GM19099 (cell line): Measurements from ENCODE around the gene PDE3A.

Experiments used
- POLR2A ChIP-seq: IDR thresholded peaks from 3 replicates; pipeline ENCODE4 v1.6.1; 2011; ENCODE audit warnings: low read depth; ENCODE audit not compliant: insufficient read length; ENCODE audit errors: extremely low read depth

Gene PDE3A

DNA sequence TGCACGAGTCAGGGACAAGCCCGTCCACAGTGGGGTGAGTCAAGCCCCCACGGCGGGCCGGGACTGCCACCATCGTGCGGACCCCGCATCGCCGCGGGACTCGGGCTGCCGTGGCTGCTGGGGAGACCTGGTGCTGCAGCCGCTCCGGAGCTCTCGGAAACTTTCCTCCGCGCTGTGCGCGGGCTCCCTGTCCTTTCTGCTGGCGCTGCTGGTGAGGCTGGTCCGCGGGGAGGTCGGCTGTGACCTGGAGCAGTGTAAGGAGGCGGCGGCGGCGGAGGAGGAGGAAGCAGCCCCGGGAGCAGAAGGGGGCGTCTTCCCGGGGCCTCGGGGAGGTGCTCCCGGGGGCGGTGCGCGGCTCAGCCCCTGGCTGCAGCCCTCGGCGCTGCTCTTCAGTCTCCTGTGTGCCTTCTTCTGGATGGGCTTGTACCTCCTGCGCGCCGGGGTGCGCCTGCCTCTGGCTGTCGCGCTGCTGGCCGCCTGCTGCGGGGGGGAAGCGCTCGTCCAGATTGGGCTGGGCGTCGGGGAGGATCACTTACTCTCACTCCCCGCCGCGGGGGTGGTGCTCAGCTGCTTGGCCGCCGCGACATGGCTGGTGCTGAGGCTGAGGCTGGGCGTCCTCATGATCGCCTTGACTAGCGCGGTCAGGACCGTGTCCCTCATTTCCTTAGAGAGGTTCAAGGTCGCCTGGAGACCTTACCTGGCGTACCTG is 1.1 kb downstream of the PDE3A start:
- TF ChIP-seq POLR2A = no peak

DNA sequence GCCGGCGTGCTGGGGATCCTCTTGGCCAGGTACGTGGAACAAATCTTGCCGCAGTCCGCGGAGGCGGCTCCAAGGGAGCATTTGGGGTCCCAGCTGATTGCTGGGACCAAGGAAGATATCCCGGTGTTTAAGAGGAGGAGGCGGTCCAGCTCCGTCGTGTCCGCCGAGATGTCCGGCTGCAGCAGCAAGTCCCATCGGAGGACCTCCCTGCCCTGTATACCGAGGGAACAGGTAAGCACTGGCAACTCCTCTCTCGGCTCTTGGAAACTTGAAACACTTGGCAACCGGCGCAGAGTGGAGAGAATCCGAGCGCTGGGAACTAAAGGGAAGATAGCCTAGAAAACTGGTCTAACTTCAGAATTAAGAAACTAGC is 1.7 kb downstream of the PDE3A start:
- TF ChIP-seq POLR2A = no peak

DNA sequence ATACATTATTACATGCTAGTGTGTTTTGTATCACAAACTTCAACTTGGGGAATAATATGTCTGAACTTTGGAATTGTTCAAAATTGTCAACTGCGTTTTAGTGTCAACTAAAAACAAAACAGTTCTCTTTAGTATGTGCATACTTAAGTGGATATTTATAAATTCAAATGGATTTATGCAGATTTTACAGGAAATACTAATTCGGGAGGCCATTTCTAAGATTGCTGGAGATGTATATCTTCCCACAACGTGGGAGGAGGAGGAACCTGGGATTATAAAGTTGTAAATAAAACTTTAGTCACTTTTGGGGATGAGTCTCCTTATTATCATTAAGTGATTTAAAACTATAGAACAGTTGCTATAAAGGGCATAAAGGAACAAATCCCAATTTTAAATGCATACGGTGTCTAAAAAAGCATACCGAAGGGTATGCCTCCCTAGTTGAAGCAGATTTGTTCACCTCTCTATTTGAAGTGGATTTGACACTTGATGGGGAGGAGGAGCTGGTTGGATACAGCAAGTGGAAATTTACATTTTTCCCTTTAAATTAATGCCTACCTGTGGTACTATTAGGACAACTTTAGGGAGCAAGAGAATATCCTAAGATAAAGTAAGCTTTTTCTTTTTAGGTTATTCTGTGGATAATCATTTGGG is 2.7 kb downstream of the PDE3A start:
- no peak for TF ChIP-seq POLR2A

DNA sequence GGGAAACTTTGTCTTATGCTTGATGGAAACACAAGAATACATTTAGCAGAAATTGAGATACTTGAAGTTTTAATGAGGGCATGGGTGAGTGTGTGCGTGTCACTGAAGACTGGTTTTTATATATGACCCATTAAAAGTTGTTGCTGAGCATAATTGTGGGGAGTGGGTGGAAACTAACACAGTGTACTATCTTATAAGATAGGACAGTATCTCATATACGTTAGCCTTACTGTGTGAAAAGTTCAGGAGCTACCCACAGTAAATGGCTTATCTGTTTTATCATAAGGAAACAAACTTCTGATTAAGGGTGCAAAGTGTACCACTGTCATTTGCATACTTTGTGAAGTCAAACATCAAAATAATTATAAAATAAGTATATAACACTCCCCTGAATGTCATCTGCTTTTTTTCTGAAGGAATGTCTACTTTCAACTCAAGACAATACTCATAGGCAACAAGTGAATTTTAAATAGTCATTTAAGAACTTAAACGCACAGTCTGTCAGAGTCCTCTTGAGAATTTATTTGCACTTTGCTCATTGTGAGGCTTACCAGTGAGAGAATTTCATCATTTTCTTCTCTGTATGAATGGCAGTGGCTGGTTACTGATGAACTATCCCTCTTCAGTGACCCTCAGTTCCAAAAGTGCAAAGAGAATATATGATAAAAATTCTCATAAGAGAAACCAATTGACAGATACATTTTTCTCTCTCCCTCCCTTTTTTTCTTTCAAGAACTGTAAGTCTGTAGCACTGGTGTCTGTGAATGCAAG is 4.2 kb downstream of the PDE3A start:
- no peak for TF ChIP-seq POLR2A

DNA sequence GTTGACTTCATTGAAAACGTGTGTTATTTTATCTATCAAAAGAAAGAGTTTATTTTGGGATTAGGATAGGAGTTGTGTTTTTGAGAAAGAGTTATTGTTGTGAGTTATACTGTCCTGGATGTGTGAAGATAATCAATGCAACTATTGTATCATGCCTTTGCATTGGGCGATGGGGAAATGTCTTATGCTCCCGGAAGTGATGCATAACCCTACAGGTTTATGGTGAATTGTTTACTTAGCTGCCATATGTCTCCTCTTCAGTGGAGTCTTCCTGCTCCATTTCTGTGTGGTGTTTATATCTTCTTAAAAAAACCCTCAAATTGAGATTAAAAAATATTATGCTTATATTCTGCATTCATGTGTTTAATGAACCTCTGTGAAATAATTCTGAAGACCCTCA is 6.5 kb downstream of the PDE3A start:
- TF ChIP-seq POLR2A = no peak

DNA sequence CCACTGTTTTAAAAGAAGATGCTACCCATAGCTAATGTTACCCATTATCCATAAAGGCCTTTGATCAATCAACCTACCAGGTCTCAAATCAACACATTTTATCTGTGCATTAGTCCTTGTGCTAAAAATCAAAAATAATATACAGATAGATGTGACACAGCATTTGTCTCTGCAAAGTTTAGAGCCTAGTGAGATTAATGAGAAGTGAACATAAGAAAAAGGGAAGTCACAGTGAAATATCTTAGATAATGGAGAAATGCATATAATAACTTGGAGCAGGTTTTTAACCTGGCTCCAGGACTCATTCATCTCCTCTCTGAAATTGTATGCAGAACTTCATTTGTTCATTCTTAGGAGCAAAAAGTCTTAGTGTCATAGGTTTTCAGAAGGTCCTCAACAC is 7.2 kb downstream of the PDE3A start:
- no peak for TF ChIP-seq POLR2A

DNA sequence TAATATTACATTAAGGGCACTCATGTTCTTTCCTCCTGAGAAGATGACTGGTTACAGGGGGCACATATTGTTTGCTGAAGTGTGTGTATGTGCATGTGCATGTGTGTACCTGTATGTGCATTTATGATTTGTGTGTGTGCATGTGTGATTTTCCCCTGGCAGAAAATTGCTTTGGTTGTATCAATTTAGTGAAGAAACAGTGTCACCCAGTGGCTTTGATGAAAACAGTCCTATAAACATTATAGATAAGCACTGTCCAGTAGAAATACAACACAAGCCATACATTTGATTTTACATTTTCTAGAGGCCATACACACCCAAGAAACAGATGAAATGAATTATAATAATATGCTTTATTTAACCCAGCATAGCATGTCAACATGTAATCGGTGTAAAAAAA is 8.6 kb downstream of the PDE3A start:
- no peak for TF ChIP-seq POLR2A

DNA sequence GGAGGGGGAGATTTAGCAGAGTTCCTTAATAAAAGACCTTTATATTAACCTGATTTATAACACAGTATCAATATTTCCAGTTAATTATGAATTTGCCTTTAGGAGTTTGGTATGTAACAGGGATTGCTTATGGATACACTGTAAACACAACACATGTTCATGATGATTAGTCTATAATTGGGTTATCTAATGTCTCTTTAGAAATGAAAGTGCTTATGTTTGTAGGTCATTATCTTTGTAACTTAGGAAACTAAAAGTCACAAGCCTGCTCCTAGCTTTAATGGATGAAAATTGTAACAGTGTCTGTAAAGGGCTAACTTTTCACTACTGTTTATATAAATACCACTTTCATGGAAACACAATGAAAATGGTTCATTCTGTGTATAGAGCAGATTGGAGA is 9.4 kb downstream of the PDE3A start:
- TF ChIP-seq POLR2A = no peak

DNA sequence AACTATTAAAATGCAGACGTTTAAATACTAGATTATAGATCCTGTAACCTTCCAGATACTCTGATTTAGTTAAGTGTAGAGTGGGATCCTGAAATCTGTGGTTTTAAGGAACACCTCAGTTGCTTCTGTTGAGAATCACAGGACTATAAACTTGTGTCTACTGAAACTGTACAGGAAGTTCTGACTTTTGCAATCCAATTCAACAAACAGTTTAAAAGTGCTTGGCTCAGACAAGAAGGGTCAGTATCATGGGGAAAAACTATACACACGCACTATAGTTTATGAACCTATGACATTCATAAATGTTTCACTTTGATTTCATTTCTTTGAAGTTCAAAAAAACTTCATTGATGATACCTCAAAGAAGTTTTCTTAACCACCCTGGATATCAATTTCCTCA is 13.8 kb downstream of the PDE3A start:
- TF ChIP-seq POLR2A = no peak

DNA sequence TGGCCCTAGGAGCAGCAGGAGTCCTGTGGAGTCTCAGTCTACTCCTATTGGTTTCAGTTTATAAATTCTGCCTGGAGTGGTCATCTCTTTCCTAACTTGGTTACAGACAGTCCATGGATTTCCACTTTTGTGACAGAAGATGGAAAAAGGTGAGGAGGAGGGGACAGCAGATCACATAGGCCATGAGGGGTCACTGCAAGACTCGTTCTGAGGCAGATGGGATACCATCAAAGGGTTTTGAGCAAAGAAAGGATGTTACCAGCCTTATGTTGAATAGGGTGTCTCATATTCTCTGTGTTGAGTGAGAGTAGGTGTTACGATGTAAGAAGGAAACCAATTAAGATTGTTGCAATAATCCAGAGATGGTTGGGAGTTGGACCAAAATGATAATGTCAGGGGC is 15.3 kb downstream of the PDE3A start:
- no peak for TF ChIP-seq POLR2A

DNA sequence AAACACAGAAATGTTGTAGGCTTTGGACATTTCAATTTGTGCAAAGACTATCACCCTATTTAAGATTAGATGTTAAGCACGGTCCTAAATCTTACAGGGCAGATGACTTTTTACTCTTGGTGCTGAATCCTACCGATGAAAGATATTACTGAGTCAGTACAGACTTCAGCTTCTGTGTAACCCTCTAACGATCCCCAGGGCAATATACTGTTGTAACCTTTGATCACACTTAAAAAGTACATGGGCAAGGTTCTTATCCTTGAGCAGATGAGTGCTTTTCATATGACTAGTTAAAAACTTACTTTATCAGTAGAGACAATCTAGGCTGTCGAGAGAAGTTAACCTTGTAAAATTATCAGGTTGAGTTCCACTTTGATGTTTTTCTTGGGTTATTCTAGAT is 22.5 kb downstream of the PDE3A start:
- no peak for TF ChIP-seq POLR2A

DNA sequence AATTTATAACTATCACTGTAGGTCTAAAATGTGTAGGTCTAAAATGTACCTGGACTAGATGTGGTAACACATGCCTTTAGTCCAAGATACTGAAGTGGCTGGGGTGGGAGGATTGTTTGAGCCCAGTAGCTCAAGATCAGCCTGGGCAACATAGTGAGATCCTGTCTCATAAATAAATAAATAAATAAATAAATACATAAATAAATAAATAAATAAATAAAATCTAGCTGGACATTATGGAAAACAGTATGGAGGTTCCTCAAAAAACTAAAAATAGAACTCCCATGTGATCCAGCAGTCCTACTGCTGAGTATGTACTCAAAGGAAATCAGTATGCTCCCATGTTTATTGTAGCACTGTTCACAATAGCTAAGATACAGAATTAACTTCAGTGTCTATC is 24.0 kb downstream of the PDE3A start:
- no peak for TF ChIP-seq POLR2A

DNA sequence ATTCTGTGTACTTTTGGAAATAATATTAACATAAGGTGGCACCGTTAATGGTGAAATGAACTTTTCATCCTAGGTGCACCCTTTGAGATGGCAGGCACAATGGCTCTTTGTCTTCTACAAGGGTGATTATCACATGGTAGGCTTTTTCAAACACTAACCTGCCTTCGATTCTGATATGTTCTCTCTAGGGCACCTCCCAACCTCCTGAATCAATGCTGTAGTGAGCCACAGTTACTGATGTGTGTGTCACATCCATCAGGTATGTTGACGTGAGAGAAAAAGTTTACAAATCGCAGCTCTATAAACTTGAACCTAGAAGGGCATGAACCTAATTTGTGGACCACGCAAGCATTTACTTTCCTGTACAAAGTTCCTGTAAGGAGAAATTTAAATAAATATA is 25.4 kb downstream of the PDE3A start:
- no peak for TF ChIP-seq POLR2A

DNA sequence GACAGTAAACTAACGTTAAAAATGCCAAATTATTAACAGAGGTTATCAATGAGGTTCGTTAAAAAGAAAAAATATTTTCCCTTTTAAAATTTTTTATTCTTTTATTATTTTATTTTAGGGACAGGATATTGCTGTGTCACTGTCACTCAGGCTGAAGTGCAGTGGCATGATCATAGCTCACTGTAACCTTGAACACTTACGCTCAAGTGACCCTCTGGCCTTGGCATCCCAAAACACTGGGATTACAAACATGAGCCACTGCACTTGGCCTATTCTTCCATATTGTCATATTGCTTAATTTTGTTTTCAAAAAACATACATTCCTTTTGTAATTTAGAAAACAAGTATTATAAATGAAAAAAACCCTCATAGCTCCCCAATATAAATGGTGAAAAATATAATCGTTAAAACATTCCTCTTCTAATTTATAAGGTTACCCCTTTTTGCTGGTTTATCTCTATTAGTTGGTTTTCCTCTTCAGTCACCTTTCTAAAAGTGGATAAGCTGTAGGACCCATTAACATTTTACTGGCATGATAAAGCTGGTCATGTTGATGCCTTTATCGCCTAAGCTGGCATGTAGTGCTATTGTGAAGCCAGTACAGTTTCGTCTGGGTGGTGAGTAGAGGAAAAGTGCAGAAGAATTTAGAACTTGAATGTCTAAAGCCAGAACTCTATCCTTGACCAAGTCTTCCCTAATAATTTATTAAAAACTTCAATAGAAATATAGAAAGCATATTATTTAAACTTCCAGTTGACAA is 27.6 kb downstream of the PDE3A start:
- TF ChIP-seq POLR2A = no peak

DNA sequence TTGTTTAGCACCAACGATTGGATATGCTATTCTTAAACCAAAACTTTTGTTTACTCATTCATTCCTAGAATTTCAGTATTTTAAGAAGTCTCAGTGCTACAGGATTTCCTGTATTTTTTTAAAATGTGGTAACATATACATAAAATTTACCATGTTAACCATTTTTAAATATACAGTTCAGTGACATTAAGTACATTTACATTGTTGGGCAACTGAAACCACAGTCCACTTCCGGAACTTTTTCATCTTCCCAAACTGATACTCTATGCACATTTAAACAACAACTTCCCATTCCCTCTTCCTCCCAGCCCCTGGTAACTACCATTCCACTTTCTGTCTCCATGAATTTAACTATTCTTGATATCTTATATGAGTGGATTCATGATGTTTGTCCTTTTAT is 30.3 kb downstream of the PDE3A start:
- TF ChIP-seq POLR2A = no peak
